ENCODE measurements around the gene CCDC186.

- TF ChIP-seq, protein P1, sequence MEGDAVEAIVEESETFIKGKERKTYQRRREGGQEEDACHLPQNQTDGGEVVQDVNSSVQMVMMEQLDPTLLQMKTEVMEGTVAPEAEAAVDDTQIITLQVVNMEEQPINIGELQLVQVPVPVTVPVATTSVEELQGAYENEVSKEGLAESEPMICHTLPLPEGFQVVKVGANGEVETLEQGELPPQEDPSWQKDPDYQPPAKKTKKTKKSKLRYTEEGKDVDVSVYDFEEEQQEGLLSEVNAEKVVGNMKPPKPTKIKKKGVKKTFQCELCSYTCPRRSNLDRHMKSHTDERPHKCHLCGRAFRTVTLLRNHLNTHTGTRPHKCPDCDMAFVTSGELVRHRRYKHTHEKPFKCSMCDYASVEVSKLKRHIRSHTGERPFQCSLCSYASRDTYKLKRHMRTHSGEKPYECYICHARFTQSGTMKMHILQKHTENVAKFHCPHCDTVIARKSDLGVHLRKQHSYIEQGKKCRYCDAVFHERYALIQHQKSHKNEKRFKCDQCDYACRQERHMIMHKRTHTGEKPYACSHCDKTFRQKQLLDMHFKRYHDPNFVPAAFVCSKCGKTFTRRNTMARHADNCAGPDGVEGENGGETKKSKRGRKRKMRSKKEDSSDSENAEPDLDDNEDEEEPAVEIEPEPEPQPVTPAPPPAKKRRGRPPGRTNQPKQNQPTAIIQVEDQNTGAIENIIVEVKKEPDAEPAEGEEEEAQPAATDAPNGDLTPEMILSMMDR (IDR thresholded peaks at IDR 0.05; ENCODE audit: low read depth, low read length), result no peak
- TF ChIP-seq EZH2phosphoT487 (IDR thresholded peaks at IDR 0.05; ENCODE audit: low read depth), result no peak
These were observed 91.0 kb downstream of the CCDC186 start for GRCh38 chr10:114083040-114083439.
